Measurements from ENCODE around the gene GINS1.
"Not testable (repeated sequence)": the region's sequence is repeated elsewhere in the genome, so short reads cannot be mapped to it uniquely, and the experiment has no call there.

Gene GINS1

DNA sequence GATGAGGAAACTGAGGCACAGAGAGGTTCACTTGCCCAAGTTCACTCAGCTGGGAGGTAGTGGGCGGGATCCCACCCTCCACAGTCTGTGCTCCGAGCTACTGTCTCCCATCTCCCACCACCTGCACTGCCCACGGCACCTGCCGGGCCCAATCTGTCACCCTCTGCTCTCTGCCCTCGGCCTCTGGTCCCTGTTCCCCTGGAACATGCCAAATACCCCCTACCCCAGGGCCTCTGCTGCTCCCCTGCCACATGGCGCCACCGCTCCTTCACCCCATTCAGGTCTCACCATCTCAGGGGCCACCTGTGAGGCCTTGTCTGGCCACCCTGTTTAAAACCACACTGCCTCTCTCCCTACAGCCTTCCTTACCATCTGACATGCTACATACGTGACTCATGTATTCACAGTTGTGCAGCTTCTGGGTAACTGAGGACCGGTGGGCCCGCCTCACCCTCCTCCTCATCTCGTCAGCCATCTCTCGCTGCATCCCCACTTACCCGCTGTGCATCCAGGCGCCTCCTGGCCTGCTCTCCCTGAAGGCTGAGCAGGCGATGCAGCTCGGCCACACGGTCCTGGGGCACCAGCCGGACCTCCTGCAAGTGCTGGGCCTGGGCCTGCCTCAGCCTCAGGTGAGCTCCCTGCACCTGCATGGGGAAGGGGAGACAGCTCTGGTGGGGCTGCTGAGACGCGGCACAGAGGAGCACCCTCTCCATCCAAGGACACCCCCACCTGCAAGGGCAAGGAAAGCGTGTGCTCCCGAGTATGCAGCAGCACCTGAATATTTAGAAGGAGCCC is 50.6 kb downstream of the GINS1 start:
- DNase-seq = no peak

DNA sequence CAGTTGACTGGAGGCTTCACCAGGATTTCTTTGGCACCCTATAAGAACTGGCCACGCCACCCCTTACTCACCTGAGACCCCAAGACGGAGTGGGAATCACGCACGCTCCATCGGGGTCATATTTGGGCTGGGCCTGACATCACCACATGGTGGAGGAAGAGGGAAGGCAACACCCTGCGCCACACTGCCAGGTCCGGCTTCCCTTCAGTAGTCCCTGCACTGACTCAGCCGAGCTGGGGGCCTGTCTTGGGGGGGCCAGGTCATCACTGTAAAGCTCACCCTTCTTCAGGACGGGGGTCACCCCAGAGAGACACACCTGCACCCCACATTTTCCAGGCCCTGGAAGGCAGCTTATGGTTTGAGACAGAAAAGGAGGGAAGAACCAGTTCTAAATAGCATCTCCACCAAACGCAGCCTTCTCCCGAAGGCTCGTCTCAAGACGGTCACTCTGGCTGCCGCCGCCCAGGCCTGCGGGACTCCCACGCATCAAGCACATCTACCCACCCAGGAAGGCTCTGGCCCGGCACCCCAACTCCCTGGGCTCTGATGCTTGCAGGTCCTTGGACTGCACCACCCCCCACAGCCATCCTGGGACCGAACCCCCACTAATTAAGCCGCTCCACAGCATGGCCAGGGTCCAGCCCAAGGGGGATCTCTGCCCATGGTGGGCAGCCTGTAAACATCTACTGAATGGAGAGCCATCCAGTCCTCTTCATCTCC is 51.8 kb downstream of the GINS1 start:
- DNase-seq = no peak

DNA sequence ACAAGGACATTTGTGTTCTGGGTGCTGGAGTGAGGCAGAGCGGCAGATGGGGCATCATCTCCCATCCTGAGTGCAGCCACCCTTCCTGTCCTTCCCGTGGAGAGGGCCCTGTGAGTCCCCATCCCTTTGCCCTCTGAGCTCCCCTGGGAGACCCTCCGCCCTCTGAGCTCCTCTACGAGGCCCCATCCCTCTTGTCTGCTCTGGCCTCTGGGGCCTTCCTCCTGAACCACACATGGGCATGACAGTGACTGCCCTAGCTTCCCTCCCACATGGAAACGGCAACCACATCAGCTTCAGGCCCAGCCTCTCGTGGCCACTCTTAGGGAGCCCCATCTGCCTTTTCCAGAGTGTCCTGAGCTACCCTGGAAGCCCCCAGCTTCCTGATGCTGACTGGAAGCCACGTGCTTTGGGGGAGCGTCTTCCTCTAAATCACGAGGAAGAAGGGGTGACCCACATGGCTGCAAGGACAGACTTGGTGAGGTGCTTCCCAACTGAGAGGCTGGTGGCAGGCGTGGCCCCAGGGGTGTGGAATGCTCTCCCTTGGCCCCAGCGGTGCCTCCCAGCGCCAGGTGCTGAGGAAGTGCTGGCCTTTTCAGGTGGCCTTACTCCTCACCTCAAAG is 52.6 kb downstream of the GINS1 start:
- DNase-seq = no peak

DNA sequence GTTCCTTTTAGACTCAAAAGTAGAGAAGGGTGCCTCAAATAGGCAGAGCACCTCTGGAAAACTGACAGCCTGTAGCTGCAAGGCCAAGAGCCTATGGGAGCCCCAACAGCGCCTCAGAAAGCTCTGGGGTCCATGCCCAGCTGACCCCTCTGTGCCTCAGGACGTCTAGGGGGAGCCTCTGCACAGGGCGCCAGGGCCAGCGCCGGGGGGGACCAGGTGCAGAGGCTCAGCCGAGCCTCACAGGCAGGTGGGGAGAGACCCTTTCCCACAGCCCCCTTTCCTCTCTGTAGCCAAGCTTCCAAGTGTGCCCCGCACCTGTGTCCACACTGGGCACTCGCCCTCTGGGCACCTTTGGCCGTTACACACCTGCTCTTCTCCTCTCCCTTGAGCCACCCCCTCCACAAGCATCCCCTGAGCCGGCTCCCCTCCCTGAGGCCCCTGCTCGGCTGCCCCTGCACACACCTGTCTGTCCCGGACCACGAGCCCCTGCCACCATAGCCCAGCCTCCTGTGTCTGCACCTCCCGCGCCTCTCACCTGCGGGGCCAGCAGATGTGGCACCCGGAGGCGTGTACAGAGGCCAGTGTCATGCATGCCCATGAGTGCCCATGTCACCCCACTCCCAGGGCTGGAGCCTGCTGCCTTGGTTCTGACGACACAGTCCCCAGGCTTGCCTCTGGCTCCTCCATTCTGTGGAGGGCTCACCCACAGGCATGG is 53.2 kb downstream of the GINS1 start:
- DNase-seq = no peak

DNA sequence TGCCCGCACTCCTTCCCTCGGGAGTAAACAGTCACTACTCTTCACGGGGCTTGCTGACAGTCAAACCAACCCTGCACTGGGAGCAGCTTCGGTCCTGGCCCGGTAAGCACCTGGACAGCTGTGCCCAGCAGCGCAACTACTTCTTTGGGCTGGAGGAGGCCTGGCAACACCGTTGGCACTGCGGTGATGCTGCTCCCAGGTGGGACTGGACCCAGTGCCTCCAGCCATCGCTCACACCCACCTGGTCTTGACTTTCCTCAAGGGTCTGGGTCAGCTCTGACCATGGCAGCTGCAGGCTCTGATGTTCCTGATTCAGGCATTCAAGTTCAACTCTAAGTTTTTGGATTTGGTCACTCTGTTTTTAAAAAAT is 53.8 kb downstream of the GINS1 start:
- DNase-seq = no peak

DNA sequence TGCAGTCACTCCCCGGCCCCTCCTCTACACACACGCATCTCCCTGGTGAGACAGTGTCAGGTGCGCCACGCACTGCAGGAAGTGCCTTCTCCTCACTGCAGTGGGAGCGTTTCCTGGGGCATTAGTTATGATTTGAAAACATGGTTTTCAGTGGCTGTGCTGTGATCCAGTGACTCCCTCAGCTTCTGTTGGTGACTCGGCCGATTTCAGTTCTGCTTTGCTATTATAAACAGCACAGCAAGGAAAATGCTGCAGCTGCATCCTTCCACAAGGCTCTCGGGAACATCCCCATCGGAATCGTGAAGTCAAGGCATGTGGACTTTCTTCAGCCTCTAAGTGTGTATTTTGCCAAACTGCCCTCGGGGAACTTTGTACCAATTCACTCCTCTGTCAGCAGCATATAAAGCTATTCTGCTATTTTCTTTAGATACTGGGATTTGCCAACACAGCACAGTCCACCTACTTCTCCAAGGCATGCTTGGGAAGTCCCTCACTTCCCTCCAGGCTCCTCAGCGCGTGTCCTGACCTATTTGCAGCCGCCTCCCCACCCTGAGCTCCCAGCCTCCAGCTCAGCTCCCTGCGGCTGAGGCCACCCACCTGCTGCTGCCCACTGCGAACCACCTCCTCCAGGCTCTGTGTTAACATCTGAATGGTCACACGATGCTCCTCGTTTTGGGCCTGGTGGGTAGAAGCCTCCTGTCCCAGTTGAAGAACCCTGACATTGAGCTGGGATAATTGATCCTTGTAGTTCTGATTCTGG is 54.5 kb downstream of the GINS1 start:
- no peak for DNase-seq

DNA sequence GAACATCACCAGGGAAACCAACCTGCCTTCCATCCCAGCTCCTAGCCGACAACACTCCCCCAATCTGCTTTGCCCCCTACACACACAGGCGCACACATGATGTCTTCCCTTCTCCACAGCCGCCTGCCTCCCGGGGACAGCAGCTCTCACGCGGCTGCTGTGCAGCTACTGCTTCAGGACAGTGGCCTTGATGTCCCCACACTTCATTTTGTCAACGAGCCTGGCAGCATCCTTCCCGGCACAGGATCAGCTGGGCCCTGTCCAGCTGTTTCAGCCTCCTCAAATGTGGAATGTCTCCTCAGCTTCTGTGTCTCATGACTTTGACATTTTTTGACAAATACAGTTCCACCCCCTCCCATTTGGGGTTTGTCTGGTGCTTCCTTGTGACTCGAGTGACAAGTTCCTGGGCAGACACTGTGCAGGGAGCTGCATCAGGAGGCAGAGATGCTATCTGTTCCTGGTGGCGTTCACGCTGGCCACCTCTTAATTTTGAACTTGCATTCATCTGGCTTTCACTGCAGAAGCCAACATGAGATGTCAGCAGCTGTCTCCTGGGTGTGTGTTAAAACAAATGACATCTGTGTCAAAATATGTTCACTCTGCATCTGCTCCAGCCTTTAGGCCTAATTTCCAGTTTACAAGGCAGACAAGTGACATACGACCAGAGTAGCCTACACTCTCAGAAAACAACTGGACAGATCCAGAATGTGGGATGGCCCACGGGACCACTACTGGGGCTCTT is 57.2 kb downstream of the GINS1 start:
- no peak for DNase-seq

DNA sequence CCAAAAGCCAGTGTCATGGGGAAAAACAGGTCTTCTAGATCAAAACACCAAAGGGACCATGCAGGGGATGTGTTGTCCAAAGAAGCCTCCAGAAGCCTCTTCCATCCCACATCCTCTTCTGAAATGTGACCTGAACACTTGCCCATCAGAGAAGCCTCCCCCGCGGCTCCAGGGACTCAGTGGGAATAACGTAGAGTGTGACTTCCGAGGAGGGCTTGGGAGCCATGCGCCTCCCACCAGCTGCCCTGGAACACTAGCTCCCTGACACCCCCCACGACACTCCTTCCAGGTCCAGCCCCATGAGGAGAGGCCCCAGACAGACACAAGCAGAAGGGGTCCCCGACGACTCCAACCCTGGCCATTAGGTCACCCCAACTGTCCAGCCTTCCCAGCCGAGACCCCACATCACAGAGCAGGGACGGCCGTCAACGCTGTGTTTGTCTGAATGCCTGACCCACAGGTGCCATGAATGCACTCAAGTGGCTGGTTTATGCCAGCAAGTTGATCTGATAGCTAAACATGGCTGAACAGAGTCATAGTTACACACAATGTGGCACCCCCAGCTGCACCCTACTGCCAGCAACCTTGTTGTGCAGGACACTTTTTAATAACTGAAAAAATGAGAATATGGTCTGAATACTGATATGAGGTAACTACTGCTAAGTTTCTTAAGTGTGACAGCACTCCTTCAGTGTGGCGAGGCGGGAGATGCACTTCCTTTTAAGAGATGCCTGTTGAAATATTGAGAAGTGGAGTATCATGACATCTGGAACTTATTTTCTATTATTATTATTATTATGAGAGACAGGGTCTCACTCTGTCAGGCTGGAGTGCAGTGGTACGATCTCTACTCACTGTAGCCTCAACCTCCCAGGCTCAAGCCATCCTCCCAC is 58.0 kb downstream of the GINS1 start:
- no peak for DNase-seq

DNA sequence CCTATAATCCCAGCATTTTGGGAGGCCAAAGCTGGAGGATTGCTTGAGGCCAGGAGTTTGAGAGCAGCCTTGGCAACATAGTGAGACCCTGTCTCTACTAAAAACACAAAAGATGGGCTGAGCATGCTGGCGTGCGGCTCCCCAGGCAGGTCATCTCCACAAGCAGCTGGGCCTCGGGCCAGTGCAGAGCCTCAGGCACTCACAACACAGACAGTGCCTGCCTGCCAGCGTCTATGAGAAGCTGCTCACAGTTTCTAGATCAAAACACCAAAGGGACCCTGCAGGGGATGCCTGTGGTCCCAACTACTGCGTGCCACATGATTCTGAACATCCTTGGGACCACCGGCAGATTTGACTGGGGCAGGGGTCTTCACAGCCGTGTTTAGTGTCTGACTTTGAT is 59.4 kb downstream of the GINS1 start:
- DNase-seq = no peak

DNA sequence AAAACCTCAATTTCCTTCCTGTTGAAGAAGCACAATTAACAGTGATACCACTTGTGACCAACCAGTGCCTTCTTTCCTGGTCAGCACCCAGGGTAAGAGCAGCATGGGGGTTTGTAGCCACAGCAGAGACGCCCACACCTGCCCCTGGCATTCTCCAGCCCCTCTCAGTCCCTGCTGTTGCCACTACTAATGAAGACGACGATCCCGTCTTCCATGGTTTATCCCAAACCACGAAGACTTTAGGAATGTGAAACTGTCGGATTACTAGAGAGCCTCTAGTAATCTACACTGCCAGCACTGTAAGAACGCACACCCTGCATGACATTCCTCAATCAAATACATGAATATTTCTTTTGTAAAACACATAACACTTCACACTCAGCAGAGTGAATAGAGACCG is 60.0 kb downstream of the GINS1 start:
- no peak for DNase-seq

DNA sequence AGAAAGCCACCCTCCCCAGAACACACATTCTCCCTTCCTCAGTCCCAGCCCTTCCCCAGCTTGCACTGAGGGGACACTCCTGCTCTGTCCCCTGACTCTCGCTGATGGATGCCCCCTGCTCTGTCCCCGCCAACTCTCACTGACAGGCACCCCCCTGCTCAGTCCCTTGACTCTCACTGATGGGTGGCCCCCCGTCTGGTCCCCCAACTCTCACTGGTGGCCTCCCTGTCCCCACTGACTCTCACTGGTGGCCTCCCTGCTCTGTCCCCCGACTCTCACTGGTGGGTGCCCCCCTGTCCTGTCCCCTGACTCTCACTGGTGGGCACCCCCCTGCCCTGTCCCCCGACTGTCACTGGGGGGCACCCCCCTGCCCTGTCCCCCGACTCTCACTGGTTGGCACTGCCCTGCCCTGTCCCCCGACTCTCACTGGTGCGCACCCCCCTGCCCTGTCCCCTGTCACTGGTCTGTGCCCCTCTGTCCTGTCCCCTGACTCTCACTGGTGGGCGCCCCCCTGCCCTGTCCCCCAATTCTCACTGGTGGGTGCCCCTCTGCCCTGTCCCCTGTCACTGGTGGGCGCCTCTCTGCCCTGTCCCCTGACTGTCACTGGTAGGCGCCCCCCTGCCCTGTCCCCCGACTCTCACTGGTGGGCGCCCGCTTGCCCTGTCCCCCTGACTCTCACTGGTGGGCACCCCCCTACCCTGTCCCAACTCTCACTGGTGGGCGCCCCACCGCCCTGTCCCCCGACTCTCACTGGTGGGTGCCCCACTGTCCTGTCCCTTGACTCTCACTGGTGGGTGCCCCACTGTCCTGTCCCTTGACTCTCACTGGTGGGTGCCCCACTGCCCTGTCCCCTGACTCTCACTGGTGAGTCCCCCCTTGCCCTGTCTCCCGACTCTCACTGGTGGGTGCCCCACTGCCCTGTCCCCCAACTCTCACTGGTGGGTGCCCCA is 60.9 kb downstream of the GINS1 start:
- no peak for DNase-seq

DNA sequence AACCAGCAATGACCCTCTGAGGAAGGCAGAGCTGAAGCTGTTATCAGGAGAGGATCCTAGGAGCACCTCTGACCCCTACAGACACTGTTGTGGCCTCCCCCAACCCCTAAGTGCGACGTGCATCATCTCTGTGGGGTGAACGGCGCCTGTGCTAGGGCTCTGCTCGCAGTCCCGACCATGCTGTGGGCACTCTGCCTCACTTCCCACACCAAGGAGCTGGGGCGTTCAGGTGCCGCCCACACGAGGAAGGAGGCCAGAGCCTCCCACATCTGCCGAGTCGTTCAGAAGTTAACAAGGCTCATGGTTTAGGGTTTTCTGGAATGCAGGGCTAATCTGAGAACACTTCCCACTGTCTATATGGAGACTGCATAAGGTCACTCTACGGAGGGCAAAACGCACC is 62.1 kb downstream of the GINS1 start:
- DNase-seq = no peak

DNA sequence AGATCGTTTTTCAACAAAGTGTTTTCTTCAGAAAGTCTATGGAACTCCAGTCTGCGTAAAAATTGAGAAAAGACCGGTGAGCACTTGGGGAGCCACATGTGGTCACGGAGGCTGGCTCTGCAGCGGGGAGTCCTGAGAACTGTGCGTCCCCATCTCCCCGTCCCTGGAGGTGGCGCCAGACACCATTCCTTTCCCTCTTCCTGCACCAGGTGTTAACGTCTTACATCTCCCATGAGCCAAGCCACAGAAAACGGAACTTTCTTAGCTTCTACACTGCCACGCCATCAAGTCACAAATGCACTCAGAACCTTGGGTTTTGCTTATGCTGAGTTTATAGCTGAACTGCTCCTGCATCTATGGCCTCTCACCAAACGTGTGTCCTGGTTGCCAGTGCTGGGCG is 62.6 kb downstream of the GINS1 start:
- DNase-seq = no peak

DNA sequence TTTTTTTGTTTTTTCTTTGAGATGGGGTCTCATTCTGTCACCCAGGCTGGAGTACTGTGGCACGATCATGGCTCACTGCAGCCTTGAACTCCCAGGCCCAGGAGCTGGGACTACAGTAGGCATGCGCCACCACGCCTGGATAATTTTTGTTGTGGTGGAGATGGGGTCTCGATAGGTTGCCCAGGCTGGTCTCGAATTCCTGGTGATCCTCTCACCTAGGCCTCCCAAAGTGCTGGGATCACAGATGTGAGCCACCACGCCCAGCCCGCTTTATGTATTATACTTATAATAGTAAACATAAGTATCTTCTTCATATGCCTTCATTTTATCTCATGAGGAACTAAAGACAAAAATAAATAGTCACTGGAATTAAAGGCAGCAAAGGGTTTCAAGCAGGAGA is 63.5 kb downstream of the GINS1 start:
- no peak for DNase-seq

DNA sequence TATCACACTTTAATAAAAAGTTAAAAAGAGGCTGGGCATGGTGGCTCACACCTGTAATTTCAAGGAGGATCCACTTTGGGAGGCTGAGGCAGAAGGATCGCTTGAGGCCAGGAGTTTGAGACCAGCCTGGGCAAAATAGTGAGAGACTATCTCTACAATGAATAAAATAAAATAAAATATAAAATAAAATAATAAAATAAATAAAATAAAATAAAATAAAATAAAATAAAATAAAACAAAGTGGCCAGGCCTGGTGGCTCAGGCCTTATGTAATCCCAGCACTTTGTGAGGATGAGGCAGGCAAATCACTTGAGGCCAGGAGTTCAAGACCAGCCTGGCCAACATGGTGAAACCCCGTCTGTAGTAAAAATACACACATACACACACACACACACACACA is 65.8 kb downstream of the GINS1 start:
- DNase-seq = not testable (repeated sequence)

DNA sequence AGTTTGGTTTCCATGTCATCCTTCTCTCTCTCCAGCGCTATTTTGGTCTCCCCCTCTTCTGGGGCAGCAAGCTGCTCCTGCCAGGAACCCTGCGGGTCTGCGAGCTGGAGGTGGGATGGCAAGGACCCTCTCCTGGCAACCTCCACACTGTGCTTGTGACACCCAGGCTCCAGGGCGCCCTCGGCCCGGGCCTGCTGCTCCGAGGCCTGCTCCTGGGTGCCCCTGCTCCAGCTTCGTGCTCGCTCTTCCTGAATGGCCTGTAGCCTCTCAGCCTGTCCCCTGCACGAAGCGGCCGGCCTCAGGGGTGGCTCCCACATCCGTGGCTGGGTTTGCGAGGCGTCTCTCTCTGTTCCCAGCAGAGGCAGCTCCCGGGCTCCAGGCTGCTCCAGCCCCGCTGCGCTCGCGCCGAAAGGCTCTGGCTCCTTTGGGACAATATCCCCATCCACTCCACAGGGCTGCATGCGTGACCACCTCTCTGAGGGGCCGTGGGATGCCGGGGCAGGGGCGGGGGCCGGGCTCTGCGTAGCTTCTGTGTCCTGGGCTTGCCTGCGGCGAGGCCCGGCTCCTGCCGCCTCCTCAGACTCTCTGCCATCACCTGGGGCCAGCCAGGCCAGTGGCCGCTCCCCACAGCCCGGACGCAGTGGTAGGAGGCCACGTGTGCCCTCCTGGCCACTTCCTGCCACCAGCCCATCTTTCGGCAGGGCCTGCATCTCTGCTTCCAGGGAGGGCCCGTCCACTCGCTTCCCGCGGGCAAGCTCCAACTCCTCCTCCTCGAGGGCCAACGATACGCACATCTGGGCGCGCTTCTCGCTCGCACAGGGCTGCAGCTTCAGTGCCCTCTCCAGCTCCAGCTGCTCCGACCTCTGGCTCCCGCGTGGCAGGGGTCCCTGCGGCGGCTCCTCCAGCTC is 68.9 kb downstream of the GINS1 start:
- no peak for DNase-seq

DNA sequence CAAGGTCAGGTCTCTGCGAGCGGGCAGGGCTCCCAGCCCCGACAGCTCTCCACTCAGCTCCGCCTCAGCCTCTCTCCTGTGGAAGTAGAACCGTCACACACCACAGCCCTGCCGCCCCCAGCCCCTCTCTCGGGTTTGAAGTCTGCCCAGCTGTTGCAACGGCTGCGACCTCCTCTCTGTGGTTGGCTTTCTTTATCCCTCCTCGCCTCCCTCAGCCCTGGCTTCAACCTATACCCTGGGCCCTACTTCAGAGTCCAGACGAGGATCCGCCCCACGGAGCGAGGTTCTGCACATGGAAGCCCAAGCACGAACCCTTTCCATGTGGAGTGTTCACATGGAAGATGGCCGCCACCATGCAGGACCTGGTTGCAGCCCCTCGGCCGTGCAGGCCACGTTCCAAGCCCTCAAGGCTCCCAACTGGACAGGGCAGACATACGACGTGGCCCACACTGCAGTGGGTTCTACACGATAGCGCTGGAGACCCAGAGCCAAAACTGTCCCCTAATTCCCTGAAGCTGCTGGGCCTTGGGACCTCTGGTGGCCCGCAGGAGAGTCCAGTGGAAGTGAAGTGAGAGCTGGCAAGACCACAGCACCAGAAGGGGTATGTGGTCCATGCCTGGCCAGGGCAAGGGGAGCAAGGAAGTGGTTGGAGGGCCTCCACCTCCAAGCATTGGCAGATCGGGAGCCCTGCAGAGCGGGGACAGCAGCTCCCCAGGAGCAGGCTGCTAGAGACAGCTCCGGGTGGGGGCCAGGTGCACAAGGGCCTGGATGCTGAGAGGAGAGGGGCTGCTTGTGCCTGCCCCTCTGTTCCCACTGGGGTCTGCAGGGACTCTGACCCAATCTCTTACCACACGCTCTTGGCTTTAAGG is 69.8 kb downstream of the GINS1 start:
- no peak for DNase-seq
